A673 (cell line): ENCODE data around the gene RBMS2. TPM values are rescaled to one million over a fixed set of nuclear protein-coding genes. Genes with fewer than 3 reads are reported as not detected.
A peak's percentile ranks its signal among the peaks of the same experiment; 100 is the strongest.

Source experiments
- BruUV-seq: library from RNA; stranded (reverse); fragments of 400-500 nt; replicated peaks from 2 replicates; lab custom pipeline; 2021; lab: Mats Ljungman, UMichigan
- CTCF ChIA-PET: fragments of 300-600 bp; sonication (Branson Sonifier 250); formaldehyde crosslinking; loops from one replicate; lab custom pipeline; 2022; ENCODE audit warnings: antibody characterized with exemption; lab: Charles Lee
- POLR2A ChIA-PET: fragments of 300-600 bp; sonication (Branson Sonifier 250); formaldehyde crosslinking; loops from one replicate; lab custom pipeline; 2022; ENCODE audit warnings: antibody characterized with exemption; ENCODE audit not compliant: low non-redundant PET; lab: Charles Lee
- DNase-seq: peaks from one replicate; pipeline ENCODE4 v3.0.0-alpha.2; 2015; ENCODE audit warnings: low spot score
- H3K27ac ChIP-seq: fragments of 200-600 bp; sonication (generic); 2 replicates; pipeline ENCODE4 v1.5.1; 2016; ENCODE audit warnings: mixed run types, low read depth, mild to moderate bottlenecking, mixed read lengths, antibody characterized with exemption, low read length; ENCODE audit not compliant: poor library complexity, severe bottlenecking
- H3K27me3 ChIP-seq: fragments of 200-600 bp; sonication (generic); replicated peaks from 2 replicates; pipeline ENCODE4 v1.6.1; 2017; ENCODE audit warnings: mixed run types, low read depth, mild to moderate bottlenecking, mixed read lengths, antibody characterized with exemption, low read length; ENCODE audit not compliant: insufficient read depth, poor library complexity
- H3K36me3 ChIP-seq: fragments of 200-600 bp; sonication (generic); 2 replicates; pipeline ENCODE4 v1.6.1; 2016; ENCODE audit warnings: mixed run types, mild to moderate bottlenecking, mixed read lengths, antibody characterized with exemption, low read length; ENCODE audit not compliant: insufficient read depth, poor library complexity, severe bottlenecking
- H3K4me1 ChIP-seq: fragments of 200-600 bp; sonication (generic); 2 replicates; pipeline ENCODE4 v1.6.1; 2017; ENCODE audit warnings: mixed run types, mild to moderate bottlenecking, mixed read lengths, antibody characterized with exemption, low read length; ENCODE audit not compliant: insufficient read depth, poor library complexity, severe bottlenecking
- H3K4me3 ChIP-seq: fragments of 200-600 bp; sonication (generic); 2 replicates; pipeline ENCODE4 v1.5.1; 2016; ENCODE audit warnings: low read depth, mixed run types, mild to moderate bottlenecking, mixed read lengths, low read length; ENCODE audit not compliant: poor library complexity, severe bottlenecking
- H3K9me3 ChIP-seq: fragments of 200-600 bp; sonication (generic); 2 replicates; pipeline ENCODE4 v1.6.1; 2016; ENCODE audit warnings: mixed run types, low read depth, mild to moderate bottlenecking, mixed read lengths, antibody characterized with exemption, low read length; ENCODE audit not compliant: poor library complexity, severe bottlenecking
- EZH2 ChIP-seq: fragments of 200-600 bp; sonication (generic); IDR thresholded peaks from 2 replicates; pipeline ENCODE4 v1.6.1; 2017; ENCODE audit warnings: borderline replicate concordance, low read depth, mild to moderate bottlenecking, mixed read lengths, antibody characterized with exemption, low read length; ENCODE audit not compliant: poor library complexity, severe bottlenecking
- intact Hi-C: fragments of 100-400 bp; cut with micrococcal nuclease; formaldehyde crosslinking; loops from one replicate; pipeline ENCODE4 v1.10.0; 2022; ENCODE audit not compliant: unreplicated experiment
- total RNA-seq: library from RNA; stranded (reverse); gene quantifications from 2 replicates; pipeline ENCODE4 v1.2.3, GENCODE V29; 2021
- TF ChIP-seq, protein P1 (sequence below): fragments of 300-800, 200-600 bp; sonication (generic); conservative IDR thresholded peaks from 2 replicates; pipeline ENCODE4 v1.5.1; 2017; ENCODE audit warnings: low read depth, mild to moderate bottlenecking, antibody characterized with exemption, low read length, moderate library complexity, mixed read lengths

Gene RBMS2
- total RNA-seq, 1 experiment from 2014 or later = 29.7 TPM

GRCh38 chr12:56589783-56590182, 68.2 kb downstream of the RBMS2 start:
- Histone ChIP-seq H3K4me1 (no peaks in the 10 kb centered on the region), H3K4me3 (no peak overlapping the region), H3K36me3 (peaks cover 7% of the 10 kb centered on the region), H3K27ac (no peak overlapping the region), H3K27me3 (no peaks in the 10 kb centered on the region), H3K9me3 (no peaks in the 10 kb centered on the region)
- BruUV-seq = TSS peak; percentile 5
- POLR2A ChIA-PET = no interaction called here
- CTCF ChIA-PET = no interaction called here
- DNase-seq = no peak
- TF ChIP-seq EZH2 = no peak
- TF ChIP-seq, protein P1, sequence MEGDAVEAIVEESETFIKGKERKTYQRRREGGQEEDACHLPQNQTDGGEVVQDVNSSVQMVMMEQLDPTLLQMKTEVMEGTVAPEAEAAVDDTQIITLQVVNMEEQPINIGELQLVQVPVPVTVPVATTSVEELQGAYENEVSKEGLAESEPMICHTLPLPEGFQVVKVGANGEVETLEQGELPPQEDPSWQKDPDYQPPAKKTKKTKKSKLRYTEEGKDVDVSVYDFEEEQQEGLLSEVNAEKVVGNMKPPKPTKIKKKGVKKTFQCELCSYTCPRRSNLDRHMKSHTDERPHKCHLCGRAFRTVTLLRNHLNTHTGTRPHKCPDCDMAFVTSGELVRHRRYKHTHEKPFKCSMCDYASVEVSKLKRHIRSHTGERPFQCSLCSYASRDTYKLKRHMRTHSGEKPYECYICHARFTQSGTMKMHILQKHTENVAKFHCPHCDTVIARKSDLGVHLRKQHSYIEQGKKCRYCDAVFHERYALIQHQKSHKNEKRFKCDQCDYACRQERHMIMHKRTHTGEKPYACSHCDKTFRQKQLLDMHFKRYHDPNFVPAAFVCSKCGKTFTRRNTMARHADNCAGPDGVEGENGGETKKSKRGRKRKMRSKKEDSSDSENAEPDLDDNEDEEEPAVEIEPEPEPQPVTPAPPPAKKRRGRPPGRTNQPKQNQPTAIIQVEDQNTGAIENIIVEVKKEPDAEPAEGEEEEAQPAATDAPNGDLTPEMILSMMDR = no peak
- intact Hi-C loops = loop anchor here (1.0 to 5.0 kb wide), 2 partner anchors 76 to 92 kb away; no protein-coding TSS in a partner anchor

DNA sequence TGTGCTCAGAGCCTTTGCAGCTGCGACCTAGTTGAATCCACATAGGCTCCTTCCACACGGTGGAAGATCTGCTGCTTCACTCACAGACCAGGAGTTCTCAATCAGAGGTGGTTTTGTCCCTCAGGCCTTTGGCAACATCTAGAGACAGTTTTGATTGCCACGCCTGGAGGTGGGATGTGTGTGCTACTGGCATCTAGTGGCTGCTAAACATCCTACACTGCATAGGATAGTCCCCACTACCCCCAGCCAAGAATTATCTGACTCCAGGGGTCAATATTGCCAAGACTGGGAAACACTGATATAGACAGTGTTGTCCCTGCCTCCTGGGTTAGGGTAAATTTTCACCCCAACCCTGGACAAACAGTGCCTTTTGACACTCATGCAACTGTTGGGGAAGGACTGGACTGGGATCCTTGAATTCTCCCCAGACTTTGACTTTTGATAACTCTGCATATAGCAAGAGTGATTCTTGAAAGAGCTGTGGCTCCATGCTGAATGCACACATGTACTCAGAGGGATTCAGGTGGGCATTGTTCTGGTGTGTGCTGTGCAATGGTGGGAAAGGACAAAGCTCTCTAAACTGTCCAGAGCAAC, 68.7 kb downstream of the RBMS2 start:
- intact Hi-C loops = loop anchor here (1.0 to 5.0 kb wide), 2 partner anchors 77 to 93 kb away; no protein-coding TSS in a partner anchor
- no peak overlapping the region for H3K4me3 ChIP-seq
- TF ChIP-seq EZH2 = no peak
- TF ChIP-seq, protein P1 = peak; percentile 61
- CTCF ChIA-PET = interaction anchor here (0.7 kb wide), 1 partner anchor 76 kb away, joined by 3 read pairs; no protein-coding TSS in a partner anchor
- POLR2A ChIA-PET = interaction anchor here (0.6 kb wide), 1 partner anchor 617 kb away, joined by 10 read pairs; no protein-coding TSS in a partner anchor
- BruUV-seq = no TSS peak
- no peaks in the 10 kb centered on the region for H3K27me3 ChIP-seq
- no peaks in the 10 kb centered on the region for H3K4me1 ChIP-seq
- H3K9me3 ChIP-seq = no peaks in the 10 kb centered on the region
- H3K27ac ChIP-seq = no peak overlapping the region
- peaks cover 9% of the 10 kb centered on the region for H3K36me3 ChIP-seq
- peak; percentile 48 for DNase-seq

DNA sequence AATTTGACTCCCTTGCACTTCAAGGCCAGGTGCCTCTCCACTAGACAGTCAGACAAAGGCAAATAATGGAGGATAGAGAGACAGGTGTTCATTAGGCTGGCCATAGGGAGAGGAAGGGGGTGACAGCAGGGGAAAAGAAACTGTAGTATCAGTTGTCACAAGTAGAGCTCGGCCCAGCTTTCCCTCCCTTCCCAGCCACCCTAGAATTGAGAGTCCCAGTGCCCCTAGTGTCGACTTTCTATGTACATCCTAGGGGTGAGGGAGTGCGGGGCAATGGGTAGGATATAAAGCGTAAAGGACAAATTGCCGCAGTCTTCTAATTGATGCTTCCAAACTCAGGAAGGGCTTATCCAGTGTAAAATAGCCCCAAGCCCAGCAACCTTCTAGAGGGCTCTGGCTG, 69.5 kb downstream of the RBMS2 start:
- H3K36me3 ChIP-seq = peaks cover 9% of the 10 kb centered on the region
- no peak overlapping the region for H3K27ac ChIP-seq
- no TSS peak for BruUV-seq
- ChIA-PET POLR2A (interaction anchor here (0.6 kb wide), 1 partner anchor 616 kb away, joined by 10 read pairs; no protein-coding TSS in a partner anchor), CTCF (interaction anchor here (0.6 to 1.0 kb wide), 3 partner anchors 46 to 150 kb away, joined by 3 read pairs; no protein-coding TSS in a partner anchor)
- DNase-seq = peak; percentile 33
- TF ChIP-seq EZH2 = no peak
- TF ChIP-seq, protein P1 = no peak
- no peaks in the 10 kb centered on the region for H3K27me3 ChIP-seq
- H3K9me3 ChIP-seq = no peaks in the 10 kb centered on the region
- no peak overlapping the region for H3K4me3 ChIP-seq
- no peaks in the 10 kb centered on the region for H3K4me1 ChIP-seq
- intact Hi-C loops = loop anchor here (5.0 kb wide), 1 partner anchor 94 kb away; no protein-coding TSS in a partner anchor
